Activated CD4-positive, CD25-positive, alpha-beta regulatory T cell treated with anti-CD3 and anti-CD28 coated beads, Interleukin-2, amount 50 U/mL, for 72 hours (primary cell): ENCODE measurements around the gene DUXA.
"Not testable (repeated sequence)": the region's sequence is repeated elsewhere in the genome, so short reads cannot be mapped to it uniquely, and the experiment has no call there.

Experiments used
- DNase-seq: peaks from one replicate; pipeline ENCODE4 v3.0.0; 2021

The DUXA gene

DNA sequence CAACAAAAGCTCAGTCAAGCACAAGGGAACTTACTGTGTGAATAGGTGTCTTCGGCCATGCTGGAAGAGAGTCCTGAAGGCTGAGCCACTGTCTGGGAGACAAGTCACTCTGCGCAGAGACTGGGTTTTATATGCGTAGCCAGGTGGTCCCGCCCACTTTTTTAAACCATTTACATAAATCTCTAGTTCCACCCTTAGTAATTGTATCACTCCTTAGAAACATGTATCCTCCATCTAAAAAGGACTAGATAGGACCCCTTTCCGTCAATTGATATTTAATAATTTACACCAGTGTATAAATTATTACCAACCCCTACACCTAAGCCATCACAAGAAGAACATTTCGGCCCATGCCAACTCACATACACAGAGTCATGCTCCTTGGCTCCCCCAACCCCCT, at the start of gene DUXA:
DUXA (minus strand) TSS at position 101 of the 400 bp plus-strand sequence; CDS start at position 59, 42 bp downstream.
- no peak for DNase-seq

- no peak for DNase-seq
Observed at GRCh38 chr19:57212109-57212508, 44.8 kb upstream of the DUXA start.

DNA sequence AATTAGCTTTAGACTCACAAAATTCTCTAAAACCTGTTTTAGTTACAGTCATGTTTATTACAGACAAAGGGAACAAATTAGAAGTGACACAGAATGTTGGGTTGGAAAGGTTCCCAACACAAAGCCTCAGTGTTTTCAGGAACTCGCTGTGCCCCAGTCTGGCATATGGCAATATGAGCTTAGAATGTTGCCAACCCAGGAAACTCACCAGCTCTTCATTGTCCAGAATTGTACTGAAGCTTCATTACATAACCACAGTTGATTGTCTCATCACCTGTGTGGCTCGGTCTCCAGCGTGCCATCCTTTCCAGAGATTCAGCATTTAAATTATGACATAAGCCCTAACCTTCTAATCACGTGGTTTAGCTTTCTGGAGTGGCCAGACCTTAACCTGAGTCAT, 43.1 kb upstream of the DUXA start:
- DNase-seq: no peak

DNA sequence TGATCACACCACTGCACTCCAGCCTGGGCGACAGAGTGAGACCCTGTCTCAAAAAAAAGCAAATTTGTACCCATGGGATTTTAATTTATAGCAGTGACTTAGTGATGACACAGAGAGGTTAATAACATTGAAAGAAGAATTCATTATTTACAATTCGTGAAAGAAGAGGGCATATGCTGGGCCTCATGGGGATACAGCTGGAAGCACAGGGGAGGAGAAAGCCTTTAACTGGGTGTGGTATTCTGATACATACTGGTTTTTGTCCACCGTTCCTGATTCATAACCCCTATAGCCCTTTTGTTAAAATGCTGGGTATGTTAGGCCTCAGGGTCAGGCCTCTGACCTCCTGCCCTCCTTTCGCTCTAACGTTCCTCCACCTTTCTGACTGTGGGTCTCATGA, 34.9 kb upstream of the DUXA start:
- no peak for DNase-seq

DNA sequence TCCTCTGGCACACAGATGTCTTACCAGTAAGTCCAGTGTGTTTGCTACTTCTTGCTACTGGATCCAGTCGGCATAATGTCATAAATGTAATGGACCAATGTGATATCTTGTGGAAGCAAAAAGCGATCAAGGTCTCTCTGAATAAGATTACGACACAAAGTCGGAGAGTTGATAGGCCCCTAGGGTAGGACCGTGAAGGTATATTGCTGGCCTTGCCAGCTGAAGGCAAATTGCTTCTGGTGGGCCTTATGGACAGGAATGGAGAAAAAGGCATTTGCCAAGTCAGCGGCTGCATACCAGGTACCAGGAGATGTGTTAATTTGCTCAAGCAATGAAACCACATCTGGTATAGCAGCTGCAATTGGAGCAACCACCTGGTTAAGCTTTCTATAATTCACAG, 30.6 kb upstream of the DUXA start:
- DNase-seq: not testable (repeated sequence)

DNA sequence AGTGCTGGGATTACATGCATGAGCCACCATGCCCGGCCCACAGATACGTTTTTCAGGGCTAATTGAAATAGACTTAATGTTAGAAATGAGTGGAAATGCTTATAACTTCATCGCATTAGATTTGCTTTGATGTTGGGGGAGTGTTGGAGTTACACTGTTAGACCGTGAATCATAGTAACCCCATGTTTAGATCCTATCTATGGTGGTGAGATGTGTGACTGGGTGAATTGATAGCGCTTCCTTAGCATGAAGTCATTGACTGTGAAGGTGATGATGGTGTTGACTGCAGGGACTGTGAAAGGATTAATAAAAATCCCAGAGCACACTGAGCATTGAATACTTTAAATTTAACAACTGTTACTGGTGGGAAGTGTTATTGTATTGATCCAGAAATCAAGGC, 25.7 kb upstream of the DUXA start:
- no peak for DNase-seq

DNA sequence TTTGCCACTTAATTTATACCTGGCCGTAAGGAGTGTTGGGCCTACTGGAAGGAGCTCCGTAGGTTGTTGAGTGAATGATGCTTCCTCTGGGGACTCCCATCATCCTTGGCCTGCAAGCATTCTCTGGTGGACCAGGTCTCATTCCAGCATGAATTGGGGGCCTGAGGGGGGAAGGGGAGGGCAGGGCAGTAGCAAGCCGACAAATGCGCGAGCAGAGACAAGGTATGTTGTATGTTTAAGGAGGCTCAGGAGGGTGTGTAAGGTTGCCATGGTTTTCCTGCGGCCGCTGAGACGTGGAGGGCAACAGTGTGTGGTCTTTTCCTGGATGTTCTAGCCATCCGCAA, 24.8 kb upstream of the DUXA start:
- no peak for DNase-seq

- peak; percentile 90 for DNase-seq
Observed at GRCh38 chr19:57191141-57192076, 24.1 kb upstream of the DUXA start, which contains the start of gene ZNF264. TSS of gene ZNF264 (plus strand) at chr19:57191500. CDS start at chr19:57191914, 414 bp downstream.

DNA sequence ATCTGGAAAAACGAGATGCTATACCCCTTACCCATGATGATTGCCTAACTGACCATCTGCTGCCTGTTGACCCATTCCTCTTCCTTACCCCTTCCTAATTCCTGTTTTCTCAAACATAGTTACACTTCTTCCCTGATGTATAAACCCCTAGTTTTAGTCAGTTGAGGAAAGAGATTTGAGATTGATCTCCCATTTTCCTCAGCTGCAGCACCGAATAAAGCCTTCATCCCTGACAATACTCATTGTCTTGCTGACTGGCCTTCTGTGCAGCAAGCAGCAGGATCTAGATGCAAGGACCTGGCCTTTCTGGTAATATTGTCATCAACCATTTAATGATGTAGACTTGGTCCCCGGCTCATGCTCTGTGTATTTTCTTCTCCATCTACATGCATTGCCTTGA, 23.0 kb upstream of the DUXA start:
- DNase-seq: no peak

DNA sequence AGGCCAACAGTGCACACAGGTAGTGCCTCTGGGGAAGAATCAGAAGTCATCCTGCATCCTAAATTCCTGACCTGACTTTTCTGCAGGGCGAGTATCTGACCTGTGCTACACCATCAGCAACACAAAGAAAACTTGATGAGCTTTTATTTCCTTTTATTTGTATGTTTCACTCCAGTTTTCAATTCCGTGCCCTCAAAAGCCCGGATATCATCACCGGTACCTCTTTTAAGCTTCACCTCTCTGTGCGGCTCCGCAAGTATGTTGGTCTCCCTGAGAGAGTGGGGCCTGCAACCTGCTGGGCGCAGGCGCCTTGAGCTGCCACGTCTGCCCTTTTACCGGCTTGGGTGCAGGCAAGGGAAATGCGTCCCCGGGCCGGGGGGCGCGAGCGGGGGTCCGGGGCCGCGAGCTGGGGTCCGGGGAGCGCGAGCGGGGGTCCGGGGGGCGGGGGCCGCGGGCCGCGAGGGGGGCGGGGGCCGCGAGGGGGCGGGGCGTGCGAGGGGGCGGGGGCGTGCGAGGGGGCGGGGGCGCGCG, 4.3 kb upstream of the DUXA start:
- DNase-seq: peak; percentile 40

DNA sequence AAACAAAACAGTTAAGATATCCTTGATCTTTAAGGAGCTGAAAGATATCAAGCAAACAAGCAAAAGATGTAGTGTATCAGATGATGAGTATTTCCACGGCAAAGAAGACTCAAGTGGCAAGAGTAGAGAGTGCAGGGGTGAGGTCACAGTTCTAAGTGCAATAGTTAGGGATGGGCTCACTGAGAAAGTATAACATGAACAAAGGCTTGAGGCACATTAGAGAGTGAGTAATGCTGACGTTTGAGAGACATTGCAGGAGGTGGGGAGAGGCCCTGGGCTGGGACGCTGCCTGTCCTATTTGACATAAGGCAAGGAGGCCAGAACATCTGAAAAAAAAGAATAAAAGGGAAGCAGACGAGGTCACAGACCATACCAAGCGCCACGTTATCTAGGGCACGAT, 1.4 kb downstream of the DUXA start:
- no peak for DNase-seq

DNA sequence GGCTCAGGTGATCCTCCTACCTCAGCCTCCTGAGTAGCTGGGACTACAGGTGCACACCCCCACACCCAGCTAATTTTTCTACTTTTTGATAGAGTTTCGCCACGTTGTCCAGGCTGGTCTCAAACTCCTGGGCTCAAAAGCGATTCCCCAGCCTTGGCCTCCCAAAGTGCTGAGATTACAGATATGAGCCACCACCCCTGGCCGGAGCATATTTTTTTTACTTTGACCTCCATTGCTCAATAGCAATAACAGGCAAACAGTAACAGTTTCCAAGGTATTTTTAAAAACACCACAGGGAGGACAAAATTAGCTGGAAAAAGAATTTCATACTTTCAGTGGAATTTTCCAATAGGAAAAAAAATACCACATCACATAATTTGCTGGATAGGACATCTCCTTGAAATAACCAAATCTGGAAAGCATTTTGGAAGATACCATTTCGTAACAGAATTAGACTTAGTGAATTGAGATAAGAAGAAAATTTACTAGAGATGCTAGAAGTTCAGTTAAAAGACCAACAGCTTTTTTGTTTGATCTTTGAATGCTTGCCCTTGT, 5.2 kb downstream of the DUXA start:
- DNase-seq: no peak

- DNase-seq: no peak
Observed at GRCh38 chr19:57152921-57153320, 14.4 kb downstream of the DUXA start.

DNA sequence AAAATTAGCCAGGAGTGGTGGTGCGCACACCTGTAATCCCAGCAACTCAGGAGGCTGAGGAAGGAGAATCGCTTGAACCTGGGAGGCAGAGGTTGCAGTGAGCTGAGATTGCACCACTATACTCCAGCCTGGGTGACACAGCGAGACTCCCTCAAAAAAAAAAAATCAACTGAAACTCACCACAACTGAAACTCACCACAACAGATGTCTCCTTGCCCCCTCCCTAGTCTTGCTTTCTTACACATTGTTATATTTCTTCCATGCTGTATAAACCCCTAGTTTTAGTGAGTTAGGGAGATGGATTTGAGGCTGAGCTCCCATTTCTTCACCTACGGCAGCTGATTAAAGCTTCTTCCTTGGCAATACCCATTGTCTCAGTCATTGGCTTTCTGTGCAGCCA, 25.6 kb downstream of the DUXA start:
- DNase-seq: no peak

DNA sequence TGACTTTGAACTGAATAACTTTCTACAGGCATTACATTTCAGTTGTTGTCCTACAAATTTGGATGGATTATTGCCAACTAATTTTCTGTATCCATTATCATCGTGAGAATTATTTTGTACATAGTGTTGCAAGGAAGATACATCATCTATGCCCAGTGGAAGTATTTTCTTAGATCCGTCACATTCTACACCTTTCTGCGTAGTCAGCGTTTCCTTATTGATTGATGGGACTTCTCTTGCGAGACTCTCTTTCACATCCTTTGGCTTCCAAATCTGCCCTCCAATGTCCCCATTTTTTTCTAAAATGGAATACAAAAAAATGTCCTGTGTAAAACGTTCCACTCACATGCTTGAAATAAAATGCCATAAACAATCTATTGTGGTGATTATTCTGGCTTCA, 31.5 kb downstream of the DUXA start:
- DNase-seq: no peak

DNA sequence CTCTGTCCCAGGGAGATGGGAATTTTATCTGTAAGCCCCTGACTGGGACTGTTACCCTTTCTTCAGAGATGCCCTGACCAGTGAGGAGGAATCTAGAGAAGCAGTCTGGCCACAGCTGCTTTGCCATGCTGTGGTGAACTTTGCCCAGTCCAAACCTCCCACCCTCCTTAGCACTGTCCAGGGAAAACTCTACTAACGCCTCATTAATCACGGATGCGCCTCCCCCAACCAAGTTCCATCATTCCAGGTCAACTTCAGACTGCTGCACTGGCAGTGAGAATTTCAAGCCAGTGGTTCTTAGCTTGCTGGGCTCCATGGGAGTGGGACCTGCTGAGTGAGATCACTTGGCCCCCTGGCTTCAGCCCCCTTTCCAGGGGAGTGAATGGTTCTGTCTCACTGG, 39.9 kb downstream of the DUXA start:
- not testable (repeated sequence) for DNase-seq

DNA sequence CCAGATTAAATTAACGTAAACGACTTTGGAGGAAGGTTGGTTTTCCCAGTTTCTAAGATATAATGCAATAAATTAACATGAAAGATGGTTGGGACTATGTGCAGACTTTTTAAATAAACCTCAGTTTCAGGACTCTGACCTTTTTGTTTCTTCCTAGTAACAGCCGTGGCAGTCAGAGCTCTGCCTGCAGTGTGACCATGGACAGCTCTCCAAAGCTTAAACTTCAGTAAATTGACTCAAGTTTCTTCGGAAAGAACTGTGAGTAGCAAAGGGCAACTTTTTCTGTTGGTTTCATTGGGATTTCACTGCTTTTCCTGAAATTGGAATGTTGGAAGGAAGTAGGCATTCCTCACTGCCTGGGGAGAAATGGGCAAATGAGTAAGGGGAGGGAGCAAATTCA, 43.4 kb downstream of the DUXA start:
- no peak for DNase-seq

DNA sequence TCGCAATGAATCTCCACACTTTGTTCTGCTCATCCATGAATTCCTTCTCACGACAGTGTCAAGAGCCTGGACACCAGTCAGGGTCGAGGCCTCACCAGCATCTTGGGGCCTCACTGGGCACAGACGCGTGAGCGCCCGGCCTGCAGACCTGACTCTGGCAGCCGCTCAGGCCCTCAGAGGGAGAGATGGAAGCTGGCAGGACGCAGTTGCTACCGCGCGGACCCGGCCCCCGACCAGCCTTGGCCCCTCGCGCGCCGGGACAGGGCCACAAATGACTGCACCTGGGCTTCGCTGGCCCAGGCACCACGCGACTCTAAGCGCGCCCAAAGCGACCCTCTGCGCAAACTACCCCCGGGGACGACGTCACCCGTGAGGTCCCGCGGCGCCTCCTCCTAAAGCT, 48.4 kb downstream of the DUXA start:
- no peak for DNase-seq

DNA sequence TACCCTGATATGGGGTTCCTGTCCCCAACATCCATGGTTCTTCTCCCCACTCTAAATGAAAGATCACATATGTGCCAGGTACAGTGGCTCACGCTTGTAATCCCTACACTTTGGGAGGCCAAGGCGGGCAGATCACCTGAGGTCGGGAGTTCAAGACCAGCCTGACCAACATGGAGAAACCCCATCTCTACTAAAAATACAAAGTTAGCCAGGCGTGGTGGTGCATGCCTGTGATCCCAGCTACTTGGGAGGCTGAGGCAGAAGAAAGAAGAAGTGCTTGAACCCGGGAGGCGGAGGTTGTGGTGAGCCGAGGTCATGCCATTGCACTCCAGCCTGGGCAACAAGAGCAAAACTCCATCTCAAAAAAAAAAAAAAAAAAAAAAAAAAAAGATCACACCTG, 53.8 kb downstream of the DUXA start:
- not testable (repeated sequence) for DNase-seq

GRCh38 chr19:57111329-57111644, 56.0 kb downstream of the DUXA start:
- DNase-seq: no peak

DNA sequence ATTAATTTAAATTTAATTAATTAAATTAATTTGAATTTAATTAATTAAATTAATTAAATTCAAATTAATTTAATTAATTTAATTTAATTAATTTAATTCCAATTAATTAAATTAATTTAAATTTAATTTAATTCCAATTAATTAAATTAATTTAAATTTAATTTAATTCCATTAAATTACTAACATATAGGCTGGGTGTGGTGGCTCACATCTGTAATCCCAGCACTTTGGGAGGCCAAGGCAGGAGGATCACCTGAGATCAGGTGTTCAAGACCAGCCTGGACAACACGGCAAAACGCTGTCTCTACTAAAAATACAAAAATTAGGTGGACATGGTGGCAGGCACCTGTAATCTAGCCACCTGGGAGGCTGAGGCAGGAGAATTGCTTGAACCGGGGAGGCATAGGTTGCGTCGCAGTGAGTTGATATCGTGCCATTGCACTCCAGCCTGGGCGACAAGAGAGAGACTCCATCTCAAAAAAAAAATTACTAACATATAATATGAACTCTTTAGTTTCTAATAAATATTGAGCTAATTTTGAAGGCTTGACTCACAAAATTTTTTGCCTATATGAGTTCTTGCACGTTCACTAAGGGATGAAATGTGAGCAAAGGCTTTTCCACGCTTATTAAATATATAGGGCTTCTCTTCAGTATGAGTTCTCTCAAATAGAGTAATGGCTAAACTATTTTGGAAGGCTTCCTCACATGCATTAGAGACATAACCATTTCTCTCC, 56.5 kb downstream of the DUXA start:
- no peak for DNase-seq

DNA sequence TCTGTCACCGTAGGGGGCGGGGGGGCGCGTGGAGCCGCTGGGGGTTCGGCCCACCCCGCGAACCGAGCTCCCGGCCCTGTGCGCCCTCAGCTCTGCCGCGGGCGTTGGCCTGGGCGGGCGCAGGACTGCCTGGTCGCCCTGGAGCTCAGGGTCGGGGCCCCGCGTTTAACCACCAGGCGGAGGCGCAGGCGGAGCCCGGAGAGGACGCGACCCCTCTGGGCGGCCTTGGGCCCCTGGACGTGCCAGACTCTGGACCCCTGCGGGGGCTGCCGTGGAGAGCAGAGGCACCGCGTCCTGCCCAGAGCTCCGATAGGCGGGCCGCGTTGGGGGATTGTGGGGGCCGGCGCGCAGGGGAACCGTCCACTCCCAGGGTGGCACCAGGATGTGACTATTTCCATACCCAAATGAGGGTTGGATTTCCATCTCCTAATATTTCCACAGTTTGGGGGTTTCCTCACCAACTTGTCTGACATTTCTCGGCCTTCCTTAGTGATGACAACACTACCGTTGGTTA, 60.5 kb downstream of the DUXA start:
- DNase-seq: no peak

DNA sequence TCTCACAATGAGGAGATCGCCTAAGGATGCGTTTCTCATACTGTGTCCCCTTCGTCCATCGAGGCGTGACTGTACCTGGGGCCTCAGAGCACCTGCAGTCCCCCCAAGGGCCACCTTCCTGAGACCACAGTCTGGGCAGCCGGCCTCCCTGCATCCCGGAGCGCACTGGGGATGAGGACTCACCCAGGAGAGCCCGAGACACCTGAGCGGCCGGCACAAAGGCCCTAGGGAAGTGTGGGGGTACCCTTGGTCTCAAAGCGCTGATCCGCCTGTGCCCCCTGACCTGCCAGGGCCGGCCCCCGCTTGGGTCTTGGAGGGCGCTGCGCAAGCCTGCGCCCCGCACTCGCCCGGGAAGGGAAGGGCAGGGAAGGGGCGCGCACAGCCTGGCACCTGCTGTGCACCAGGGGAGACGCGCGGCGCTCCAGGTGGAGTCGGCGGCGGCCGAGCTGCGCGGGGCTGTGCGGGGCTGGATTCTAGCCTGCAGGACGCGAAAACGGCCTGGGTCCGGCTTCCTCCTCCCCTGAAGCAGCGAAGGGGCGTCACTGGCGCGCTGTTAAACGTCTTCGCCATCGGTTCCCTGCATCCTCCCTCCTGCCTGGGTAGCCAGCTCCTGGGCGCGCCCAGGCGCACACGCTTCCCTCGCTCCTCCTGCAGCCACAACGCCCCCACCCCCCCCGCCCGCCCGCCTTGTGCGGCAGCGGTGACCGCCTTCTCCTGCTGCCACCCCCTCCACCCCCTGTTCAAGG, 61.1 kb downstream of the DUXA start:
- DNase-seq: no peak
